Anterior cingulate cortex (tissue), 58 donors: ENCODE data around the gene SSC5D.
A peak's percentile ranks its signal among the peaks of the same experiment; 100 is the strongest.
"Not testable (repeated sequence)": the region's sequence is repeated elsewhere in the genome, so short reads cannot be mapped to it uniquely, and the experiment has no call there.

Source experiments
- DNase-seq, 58 donors: peaks; one replicate each; lab custom pipeline; 2025; lab: John Stamatoyannopoulos, UW

Gene SSC5D

GRCh38 chr19:55487924-55488687, at the start of gene SSC5D:
Gene SSC5D, plus strand, starts transcription at chr19:55488436. Its CDS starts 154 bp downstream, at chr19:55488590.
- DNase-seq = peak in 20 of 58 donors; percentile 9 to 51 (median 30)

- no peak for DNase-seq
Measured at GRCh38 chr19:55439052-55439451, 49.2 kb upstream of the SSC5D start.

- DNase-seq = no peak
Measured at GRCh38 chr19:55440411-55441105, 47.7 kb upstream of the SSC5D start.

- no peak for DNase-seq
Measured at GRCh38 chr19:55441319-55441691, 46.9 kb upstream of the SSC5D start.

- DNase-seq = peak in 2 of 58 donors; percentile 14
Measured at GRCh38 chr19:55441692-55442321, 46.4 kb upstream of the SSC5D start.

- peak in 11 of 58 donors; percentile 12 to 43 (median 29) for DNase-seq
Measured at GRCh38 chr19:55442372-55442961, 45.8 kb upstream of the SSC5D start.

GRCh38 chr19:55443045-55443823, 45.0 kb upstream of the SSC5D start, which contains the start of gene SHISA7:
Gene SHISA7, minus strand, starts transcription at chr19:55443300. Its CDS starts 437 bp downstream, at chr19:55442863.
- peak in 38 of 58 donors; percentile 21 to 71 (median 44) for DNase-seq

- peak in 1 of 58 donors; percentile 43 for DNase-seq
Measured at GRCh38 chr19:55443824-55444480, 44.3 kb upstream of the SSC5D start.

- DNase-seq = peak in 5 of 58 donors; percentile 12 to 20 (median 15)
Measured at GRCh38 chr19:55444646-55445045, 43.6 kb upstream of the SSC5D start.

GRCh38 chr19:55446060-55446459, 42.2 kb upstream of the SSC5D start:
- no peak for DNase-seq

GRCh38 chr19:55447421-55448174, 40.6 kb upstream of the SSC5D start:
- DNase-seq = peak in 54 of 58 donors; percentile 14 to 90 (median 74)

GRCh38 chr19:55448175-55448490, 40.1 kb upstream of the SSC5D start:
- not testable (repeated sequence) for DNase-seq

GRCh38 chr19:55449469-55449868, 38.8 kb upstream of the SSC5D start:
- peak in 1 of 58 donors; percentile 10 for DNase-seq

GRCh38 chr19:55451163-55451964, 36.9 kb upstream of the SSC5D start:
- DNase-seq = peak in 8 of 58 donors; percentile 18 to 73 (median 48)

GRCh38 chr19:55451965-55452748, 36.1 kb upstream of the SSC5D start:
- peak in 51 of 58 donors; percentile 14 to 75 (median 45) for DNase-seq

- DNase-seq = peak; percentile 69 to 98 (median 93)
Measured at GRCh38 chr19:55452749-55453346, 35.4 kb upstream of the SSC5D start.
